ENCODE data around the gene MFN2. TPM values are rescaled to one million over a fixed set of nuclear protein-coding genes. Genes with fewer than 3 reads are reported as not detected.

MFN2 gene
- total and polyA plus RNA-seq, 2 of the 8 experiments (the other 6 are each of a cell fraction or from before 2014, with no cell fraction given): 34.0 to 62.5 TPM

- TF ChIP-seq EP300 (IDR thresholded peaks at IDR 0.05; ENCODE audit: borderline replicate concordance in 1 of 2, low read depth in 2 of 2, low read length in 2 of 2) (no peak), GABPA (IDR thresholded peaks at IDR 0.05; ENCODE audit: borderline replicate concordance, insufficient read depth, low read length) (no peak), CTCF (IDR thresholded peaks at IDR 0.05; ENCODE audit: control extremely low read depth in 1 of 3, insufficient read depth in 1 of 3, low read depth in 1 of 3, low read length in 3 of 3) (no peak), YY1 (IDR thresholded peaks at IDR 0.05; ENCODE audit: low read depth, low read length) (no peak), RAD21 (IDR thresholded peaks at IDR 0.05 in 1 of 2, conservative IDR thresholded peaks at IDR 0.05 in 1 of 2; ENCODE audit: low read depth in 2 of 2, low read length in 2 of 2) (no peak), RBBP5 (IDR thresholded peaks at IDR 0.05; ENCODE audit: borderline replicate concordance, low read depth, low read length) (no peak), MAX (IDR thresholded peaks at IDR 0.05) (no peak), POLR2A (IDR thresholded peaks at IDR 0.05; ENCODE audit: control extremely low read depth in 1 of 2, low read depth in 2 of 2, low read length in 2 of 2) (no peak), ASH2L (IDR thresholded peaks at IDR 0.05; ENCODE audit: low read length) (no peak)
These were observed 2.6 kb upstream of the MFN2 start (continued) for GRCh38 chr1:11977625-11978024.

Measured in H1 (cell line).